DMS114 treated with DMSO at 0.1 percent for 48 hours (cell line): ENCODE results near the gene IYD.
"Not testable (repeated sequence)": the region's sequence is repeated elsewhere in the genome, so short reads cannot be mapped to it uniquely, and the experiment has no call there.

Experiments used
- DNase-seq: peaks from one replicate; lab custom pipeline; 2025; ENCODE audit not compliant: unreplicated experiment; lab: John Stamatoyannopoulos, UW

The IYD gene

GRCh38 chr6:150427037-150427602, 58.3 kb downstream of the IYD start:
- DNase-seq = no peak

- no peak for DNase-seq
Observed at GRCh38 chr6:150427843-150428242, 59.0 kb downstream of the IYD start.

GRCh38 chr6:150430815-150431214, 62.0 kb downstream of the IYD start:
- DNase-seq = no peak

GRCh38 chr6:150435360-150435759, 66.5 kb downstream of the IYD start:
- DNase-seq = no peak

- no peak for DNase-seq
Observed at GRCh38 chr6:150435832-150436231, 67.0 kb downstream of the IYD start.

- no peak for DNase-seq
Observed at GRCh38 chr6:150439373-150439772, 70.6 kb downstream of the IYD start.

GRCh38 chr6:150443621-150444020, 74.8 kb downstream of the IYD start:
- DNase-seq = no peak

- no peak for DNase-seq
Observed at GRCh38 chr6:150444308-150444707, 75.5 kb downstream of the IYD start.

- DNase-seq = no peak
Observed at GRCh38 chr6:150445486-150445885, 76.7 kb downstream of the IYD start.

GRCh38 chr6:150448221-150448620, 79.4 kb downstream of the IYD start:
- no peak for DNase-seq

- not testable (repeated sequence) for DNase-seq
Observed at GRCh38 chr6:150449055-150449454, 80.2 kb downstream of the IYD start.

- DNase-seq = no peak
Observed at GRCh38 chr6:150450918-150451317, 82.1 kb downstream of the IYD start.

- DNase-seq = no peak
Observed at GRCh38 chr6:150451807-150452427, 83.1 kb downstream of the IYD start.

- DNase-seq = no peak
Observed at GRCh38 chr6:150452428-150453243, 83.8 kb downstream of the IYD start.

GRCh38 chr6:150453357-150453756, 84.5 kb downstream of the IYD start:
- no peak for DNase-seq
